Esophagus squamous epithelium (tissue), 5 donors: ENCODE results near the gene PHF12. TPM values are rescaled to one million over a fixed set of nuclear protein-coding genes. Genes with fewer than 3 reads are reported as not detected.

Experiments
- DNase-seq: peaks from one replicate; lab custom pipeline; 2025; lab: John Stamatoyannopoulos, UW
- H3K27ac ChIP-seq, 4 donors: fragments of 200-600 bp; sonication (generic); one replicate each; pipeline ENCODE4 v1.5.1; 2016 to 2019; ENCODE audit warnings: mild to moderate bottlenecking in 1 of 4
- H3K27me3 ChIP-seq, 4 donors: fragments of 200-600 bp; sonication (generic); 1 replicate in 3 of 4; 2 replicates in 1 of 4; pipeline versions ENCODE4 v1.5.1 to v1.6.0; 2017 to 2021; ENCODE audit warnings: antibody characterized with exemption in 1 of 4
- H3K36me3 ChIP-seq, 3 donors: fragments of 200-600 bp; sonication (generic); one replicate each; pipeline ENCODE4 v1.5.1; 2016 to 2019
- H3K4me1 ChIP-seq, 3 donors: fragments of 200-600 bp; sonication (generic); one replicate each; pipeline ENCODE4 v1.5.1; 2017 to 2019
- H3K4me3 ChIP-seq, 4 donors: fragments of 200-600 bp; sonication (generic); 1 replicate in 3 of 4; 2 replicates in 1 of 4; pipeline ENCODE4 v1.5.1; 2016 to 2019; ENCODE audit warnings: mild to moderate bottlenecking in 2 of 4, moderate library complexity in 1 of 4
- H3K9me3 ChIP-seq, 3 donors: fragments of 200-600 bp; sonication (generic); one replicate each; pipeline ENCODE4 v1.5.1; 2016 to 2019
- CTCF ChIP-seq, 6 experiments: fragments of 450-650 bp in 4 of 6; fragments of 200-600 bp in 2 of 6; sonication (generic) in 2 of 6; IDR thresholded peaks; one replicate each; pipeline ENCODE4 v1.5.1; 2016 to 2019; ENCODE audit warnings: antibody characterized with exemption in 6 of 6, mild to moderate bottlenecking in 4 of 6, moderate library complexity in 4 of 6
- POLR2A ChIP-seq, 4 donors: fragments of 450-650 bp; IDR thresholded peaks; one replicate each; pipeline ENCODE4 v1.6.1; 2017; ENCODE audit warnings: antibody characterized with exemption in 4 of 4, mild to moderate bottlenecking in 4 of 4, moderate library complexity in 3 of 4
- WGBS, 2 donors: methylation state at CpG; one replicate each; pipeline ENCODE4 v1.1.5; 2018; 5-methylcytosine and 5-hydroxymethylcytosine counted together
- intact Hi-C: fragments of 100-400 bp; cut with DNase I; formaldehyde crosslinking; loops from one replicate; pipeline ENCODE4 v1.15.0; 2022
- total RNA-seq, 4 donors: library from RNA; depleted of rRNA; stranded (reverse); fragments of >200 nt; gene quantifications; one replicate each; pipeline ENCODE4 v1.1.0, GENCODE V29; 2016
- donor health status: DM: yes; HTN: yes; CAD: no.

PHF12 gene
- total RNA-seq, 4 donors from 2014 or later = 13.0 to 35.6 (median 18.8) TPM

DNA sequence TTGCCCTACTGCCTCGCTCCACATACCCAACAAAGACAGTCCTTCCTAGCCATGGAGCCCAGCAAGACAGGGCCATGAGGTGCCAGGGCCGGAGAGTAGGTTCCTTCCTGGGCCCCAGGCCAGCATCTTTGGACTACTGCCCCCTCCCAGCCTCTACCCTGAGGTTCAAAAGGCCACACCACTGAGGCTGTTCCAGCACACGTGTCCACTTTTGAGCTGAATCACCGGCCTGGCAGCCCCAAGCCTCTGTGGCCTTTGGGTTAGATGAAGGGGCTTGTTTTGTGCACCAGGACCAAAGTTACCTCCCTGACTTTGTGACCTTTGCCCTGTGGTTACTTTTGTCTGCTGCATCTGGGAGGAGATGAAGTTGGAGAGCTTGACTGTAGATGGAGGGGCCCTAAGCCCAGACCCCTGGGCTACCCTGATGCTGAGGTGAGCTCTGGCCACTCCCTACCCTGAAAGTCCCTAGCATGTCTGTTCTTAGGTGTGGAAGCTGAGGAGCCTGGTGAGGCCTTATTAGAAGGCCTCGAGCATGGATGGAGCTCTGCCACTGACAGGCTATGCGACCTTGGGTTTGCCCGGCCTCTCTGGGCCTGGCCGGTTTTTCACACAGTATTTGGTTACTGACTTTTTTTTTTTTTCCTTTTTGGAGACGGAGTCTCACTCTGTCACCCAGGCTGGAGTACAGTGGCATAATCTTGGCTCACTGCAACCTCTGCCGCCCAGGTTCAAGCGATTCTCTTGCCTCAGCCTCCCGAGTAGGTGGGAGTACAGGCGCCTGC lies 42.5 kb upstream of the PHF12 start:
- Histone ChIP-seq H3K36me3 (no peaks in the 10 kb centered on the region), H3K27me3 (peaks cover 0 to 75% (median 0%) of the 10 kb centered on the region in 4 donors), H3K9me3 (no peaks in the 10 kb centered on the region), H3K4me1 (no peaks in the 10 kb centered on the region), H3K4me3 (no peak overlapping the region), H3K27ac (no peak overlapping the region)
- 84 to 87% methylated on average over 10 to 12 of the region's 13 CpGs for WGBS, 2 donors
- DNase-seq = no peak
- intact Hi-C loops = no loop called here
- TF ChIP-seq CTCF (IDR thresholded peaks at IDR 0.05) = no peak

GRCh38 chr17:28992625-28993600 lies 41.6 kb upstream of the PHF12 start:
- H3K27ac ChIP-seq = no peak overlapping the region
- peaks cover 0 to 75% (median 0%) of the 10 kb centered on the region in 4 donors for H3K27me3 ChIP-seq
- 63 to 74% methylated on average over 5 of the region's 11 CpGs for WGBS, 2 donors
- intact Hi-C loops = no loop called here
- no peak for DNase-seq
- H3K4me3 ChIP-seq = no peak overlapping the region
- TF ChIP-seq POLR2A (IDR thresholded peaks at IDR 0.05) = no peak
- TF ChIP-seq CTCF (IDR thresholded peaks at IDR 0.05) = no peak
- no peaks in the 10 kb centered on the region for H3K4me1 ChIP-seq
- no peaks in the 10 kb centered on the region for H3K36me3 ChIP-seq
- no peaks in the 10 kb centered on the region for H3K9me3 ChIP-seq

GRCh38 chr17:28992185-28992584 lies 40.9 kb upstream of the PHF12 start:
- intact Hi-C loops = no loop called here
- no peak for DNase-seq
- TF ChIP-seq POLR2A (IDR thresholded peaks at IDR 0.05) (no peak), CTCF (IDR thresholded peaks at IDR 0.05) (no peak)
- Histone ChIP-seq H3K9me3 (no peaks in the 10 kb centered on the region), H3K4me3 (no peak overlapping the region), H3K27me3 (peaks cover 0 to 75% (median 0%) of the 10 kb centered on the region in 4 donors), H3K36me3 (no peaks in the 10 kb centered on the region), H3K27ac (no peak overlapping the region), H3K4me1 (no peaks in the 10 kb centered on the region)
- WGBS, 2 donors = 56 to 60% methylated on average over 6 to 7 of the region's 7 CpGs

- 46% methylated on average over 8 of the region's 8 CpGs; no CpG with 5 or more reads in 1 of the 2 donors for WGBS, 2 donors
- intact Hi-C loops = no loop called here
- TF ChIP-seq CTCF (IDR thresholded peaks at IDR 0.05) = no peak
- TF ChIP-seq POLR2A (IDR thresholded peaks at IDR 0.05) = no peak
- no peaks in the 10 kb centered on the region for H3K4me1 ChIP-seq
- H3K9me3 ChIP-seq = no peaks in the 10 kb centered on the region
- DNase-seq = no peak
- no peaks in the 10 kb centered on the region for H3K36me3 ChIP-seq
- H3K4me3 ChIP-seq = no peak overlapping the region
- H3K27ac ChIP-seq = no peak overlapping the region
- H3K27me3 ChIP-seq = peaks cover 0 to 75% (median 0%) of the 10 kb centered on the region in 4 donors
Measured at GRCh38 chr17:28991779-28992178, 40.5 kb upstream of the PHF12 start.

DNA sequence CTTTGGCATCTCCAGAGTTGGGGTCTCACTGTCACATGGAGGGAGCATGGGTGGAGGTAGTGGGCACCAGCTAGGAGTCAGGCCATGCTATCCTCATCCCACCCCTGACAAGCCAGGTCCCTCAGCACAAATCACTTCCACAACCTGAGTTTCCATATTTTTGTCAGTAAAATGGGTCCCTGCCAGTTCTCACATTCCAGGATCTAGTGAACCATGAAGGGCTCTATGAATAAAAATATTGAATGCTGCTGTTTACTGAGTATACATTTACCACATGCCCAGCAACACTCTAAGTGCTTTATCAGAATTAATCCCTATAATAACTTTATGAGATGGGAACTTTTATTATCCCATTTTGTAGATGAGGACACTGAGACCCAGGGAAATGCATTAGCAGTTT lies 37.7 kb upstream of the PHF12 start:
- H3K27ac ChIP-seq = no peak overlapping the region
- TF ChIP-seq POLR2A (IDR thresholded peaks at IDR 0.05) (no peak), CTCF (IDR thresholded peaks at IDR 0.05) (no peak)
- H3K36me3 ChIP-seq = no peaks in the 10 kb centered on the region
- H3K4me3 ChIP-seq = no peak overlapping the region
- peaks cover 0 to 80% (median 3%) of the 10 kb centered on the region in 4 donors for H3K27me3 ChIP-seq
- intact Hi-C loops = no loop called here
- peaks cover 0 to 10% (median 3%) of the 10 kb centered on the region in 3 donors for H3K4me1 ChIP-seq
- H3K9me3 ChIP-seq = no peaks in the 10 kb centered on the region
- DNase-seq = no peak
